Keratinocyte (primary cell): ENCODE data around the gene MS4A18.

Experiments used
- CTCF ChIP-seq, 3 experiments: IDR thresholded peaks in 1 of 3; conservative IDR thresholded peaks in 1 of 3; optimal IDR thresholded peaks in 1 of 3; 2 replicates in 2 of 3; 3 replicates in 1 of 3; pipeline versions ENCODE3 to v1.5.1; 2011; ENCODE audit warnings: low read length in 3 of 3, mild to moderate bottlenecking in 3 of 3, moderate library complexity in 2 of 3, control low read depth in 1 of 3, inconsistent platforms in 1 of 3; ENCODE audit not compliant: insufficient read depth in 2 of 3; ENCODE audit errors: extremely low read depth in 1 of 3
- EZH2 ChIP-seq: IDR thresholded peaks from one replicate; pipeline ENCODE4 v1.6.1; 2012; ENCODE audit warnings: inconsistent platforms, mild to moderate bottlenecking, low read length, moderate library complexity

GRCh38 chr11:60731586-60731985, 7.1 kb downstream of the MS4A18 start:
- no peak for TF ChIP-seq CTCF (optimal IDR thresholded peaks at IDR 0.05 in 1 of 3, IDR thresholded peaks at IDR 0.05 in 1 of 3, conservative IDR thresholded peaks at IDR 0.05 in 1 of 3; ENCODE audit: extremely low read depth in 1 of 3, insufficient read depth in 2 of 3, low read length in 3 of 3)
- no peak for TF ChIP-seq EZH2
